GM12873 (cell line): ENCODE measurements around the gene TNFRSF6B.

ENCODE experiments used
- CTCF ChIP-seq: IDR thresholded peaks from 2 replicates; pipeline ENCODE4 v1.5.1; 2012; ENCODE audit warnings: low read depth, mild to moderate bottlenecking, moderate library complexity, low read length, control low read depth; ENCODE audit not compliant: insufficient read depth; ENCODE audit errors: missing control alignments

The TNFRSF6B gene

GRCh38 chr20:63707558-63708300 lies 11.3 kb downstream of the TNFRSF6B start, which contains the start of the genes ARFRP1 and ZGPAT:
ARFRP1 (minus strand) TSS chr20:63707976; CDS start chr20:63707091, 885 bp downstream.
ZGPAT (plus strand) TSS chr20:63708039; CDS start chr20:63708581, 542 bp downstream.
- TF ChIP-seq CTCF = no peak

- TF ChIP-seq CTCF = no peak
These were observed 12.1 kb downstream of the TNFRSF6B start for GRCh38 chr20:63708301-63709148.

- TF ChIP-seq CTCF = no peak
These were observed 12.7 kb downstream of the TNFRSF6B start for GRCh38 chr20:63709149-63709527.

DNA sequence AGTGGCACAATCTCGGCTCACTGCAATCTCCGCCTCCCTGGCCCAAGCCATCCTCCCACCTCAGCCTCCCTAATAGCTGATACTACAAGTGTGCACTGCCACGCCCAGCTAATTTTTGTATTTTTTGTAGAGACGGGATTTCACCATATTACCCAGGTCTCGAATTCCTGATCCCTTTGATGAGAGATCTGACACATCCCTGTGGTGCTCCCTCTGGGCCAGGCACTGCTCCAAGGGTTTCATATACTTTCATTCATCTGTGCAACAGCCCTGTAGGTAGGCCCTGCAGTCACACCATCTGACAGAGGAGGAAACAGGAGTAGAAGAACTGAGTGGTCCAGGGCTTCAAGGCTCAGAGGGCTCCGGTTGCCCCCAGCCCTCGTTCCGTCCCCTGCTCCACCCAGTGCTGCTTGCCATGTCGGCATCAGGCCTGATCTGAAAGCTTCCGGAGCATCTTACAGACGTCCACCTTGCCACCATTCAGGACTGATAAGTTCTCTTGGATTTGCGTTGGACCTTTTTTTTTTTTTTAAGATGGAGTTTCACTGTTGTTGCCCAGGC lies 14.7 kb downstream of the TNFRSF6B start:
- no peak for TF ChIP-seq CTCF

DNA sequence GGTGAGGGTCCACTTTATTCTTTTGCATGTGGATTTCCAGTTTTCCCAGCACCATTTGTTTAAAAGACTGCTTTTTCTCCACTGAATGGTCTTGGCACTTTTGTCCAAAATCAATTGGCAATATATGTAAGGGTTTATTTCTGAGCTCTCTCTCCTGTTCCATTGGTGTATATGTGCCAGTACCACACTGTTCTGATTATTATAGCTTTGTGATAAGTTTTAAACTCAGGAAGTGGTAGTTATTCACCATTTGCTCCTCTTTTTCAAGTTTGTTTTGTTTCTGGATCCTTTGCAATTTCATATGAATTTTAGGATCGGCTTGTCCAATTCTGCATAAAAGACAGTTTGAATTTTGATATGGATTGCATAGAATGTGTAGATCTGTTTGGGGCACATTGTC lies 15.7 kb downstream of the TNFRSF6B start:
- no peak for TF ChIP-seq CTCF

GRCh38 chr20:63714858-63715257 lies 18.4 kb downstream of the TNFRSF6B start:
- no peak for TF ChIP-seq CTCF

DNA sequence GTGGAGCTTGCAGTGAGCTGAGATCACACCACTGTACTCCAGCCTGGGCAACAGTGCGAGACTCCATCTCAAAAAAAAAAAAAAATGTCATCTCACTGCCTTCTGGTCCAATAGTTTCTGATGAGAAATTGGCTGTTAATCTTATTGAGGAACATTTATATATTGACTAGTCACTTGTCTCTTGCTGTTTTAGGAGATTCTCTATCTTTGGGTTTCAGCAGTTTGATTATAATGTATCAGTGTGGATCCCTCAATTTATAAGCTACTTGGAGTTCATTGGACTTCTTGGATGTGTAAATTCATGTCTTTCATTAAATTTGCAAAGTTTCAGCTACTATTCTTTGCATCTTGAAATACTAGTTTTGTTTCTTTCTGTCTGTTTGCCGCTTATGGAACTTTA lies 22.5 kb downstream of the TNFRSF6B start:
- TF ChIP-seq CTCF = no peak
